ENCODE measurements around the gene RAB17.

RAB17 gene

DNA sequence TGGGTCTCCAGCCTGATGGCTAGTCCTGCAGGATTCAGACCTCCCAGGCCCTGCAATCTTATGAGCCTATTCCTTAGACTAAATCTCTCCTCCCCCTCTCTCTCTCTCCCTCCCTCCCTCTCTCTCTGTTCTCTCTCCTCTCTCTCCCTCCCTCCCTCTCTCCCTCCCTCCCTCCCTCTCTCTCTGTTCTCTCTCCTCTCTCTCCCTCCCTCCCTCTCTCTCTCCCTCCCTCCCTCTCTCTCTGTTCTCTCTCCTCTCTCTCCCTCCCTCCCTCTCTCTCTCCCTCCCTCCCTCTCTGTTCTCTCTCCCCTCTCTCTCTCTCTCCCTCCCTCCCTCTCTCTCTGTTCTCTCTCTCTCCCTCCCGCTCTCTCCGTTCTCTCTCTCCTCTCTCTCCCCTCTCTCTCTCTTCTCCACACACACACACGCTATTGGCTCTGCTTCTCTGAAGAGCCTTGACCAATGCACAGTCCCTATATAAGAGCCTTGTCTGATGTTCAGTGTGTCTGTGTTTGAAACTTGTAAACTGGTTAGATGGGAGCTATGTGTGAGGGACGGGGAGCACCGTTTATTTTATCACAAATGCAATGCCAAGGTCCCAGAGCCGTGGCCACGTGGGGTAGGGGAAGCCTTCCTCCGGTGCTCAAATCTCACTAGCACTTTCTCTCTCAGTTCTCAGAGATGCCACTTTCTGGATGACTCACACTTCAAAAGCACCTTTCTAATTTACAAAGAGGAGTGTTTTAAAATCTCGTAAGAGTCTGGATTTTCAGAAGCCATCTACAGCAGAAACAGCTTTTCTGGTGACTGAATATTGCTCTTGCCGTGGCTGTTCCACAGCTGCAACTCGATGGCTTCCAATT, 33.5 kb downstream of the RAB17 start:
- DNase-seq = no peak

DNA sequence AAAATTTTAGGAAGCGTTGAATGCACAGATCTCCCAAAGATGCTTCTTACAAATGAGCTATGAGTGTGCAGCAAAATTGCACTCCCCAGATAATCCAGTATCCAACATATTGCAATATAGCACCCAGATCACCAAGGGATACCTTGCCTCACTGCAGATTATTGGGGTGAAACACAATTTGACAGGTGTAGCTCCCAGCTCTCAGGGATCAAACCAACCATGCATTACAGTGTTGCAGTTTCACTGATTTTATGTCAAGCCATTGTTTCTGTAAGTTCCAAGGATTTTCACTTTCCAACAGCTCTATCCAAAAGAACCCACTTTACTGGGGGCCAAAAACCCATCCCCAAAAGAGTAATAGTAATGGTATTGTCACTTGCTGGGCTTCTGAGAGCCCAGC, 35.0 kb downstream of the RAB17 start:
- no peak for DNase-seq

DNA sequence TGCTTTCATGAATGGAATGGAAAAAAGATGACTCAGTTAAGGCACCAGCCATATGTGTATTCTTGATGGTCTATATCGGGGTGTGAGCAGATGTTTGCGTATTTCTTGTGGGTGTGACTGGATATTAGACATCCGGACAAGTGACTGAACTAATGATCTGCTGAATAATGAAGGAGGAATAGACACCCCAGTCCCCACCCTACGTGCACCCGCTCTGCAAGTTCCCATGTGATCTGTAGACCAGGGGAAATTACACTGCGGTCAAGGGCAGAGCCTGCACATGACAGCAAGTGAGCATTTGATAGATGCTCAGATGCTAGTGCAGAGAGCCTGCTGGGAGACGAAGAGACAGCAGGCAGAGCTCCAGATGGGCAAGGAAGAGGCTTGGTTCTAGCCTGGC, 36.6 kb downstream of the RAB17 start:
- DNase-seq = no peak

DNA sequence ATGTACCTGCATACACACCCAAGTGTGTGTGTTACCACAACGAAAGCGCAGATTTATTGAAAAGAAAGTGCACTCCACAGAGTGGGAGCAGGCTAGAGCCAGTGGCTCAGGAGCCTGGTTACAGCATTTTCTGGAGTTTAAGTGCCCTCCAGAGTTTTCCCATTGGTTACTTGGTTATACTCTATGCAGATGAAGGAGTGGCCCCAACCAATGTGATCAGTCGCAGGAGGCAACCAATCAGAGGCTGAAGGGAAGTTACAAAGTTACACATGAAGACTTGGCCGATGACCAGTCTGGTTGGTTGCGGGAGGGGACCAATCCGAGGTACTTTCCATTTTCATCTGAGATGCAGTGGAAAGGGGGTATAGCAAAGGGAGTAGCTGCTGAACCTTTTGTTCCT, 37.6 kb downstream of the RAB17 start:
- no peak for DNase-seq

DNA sequence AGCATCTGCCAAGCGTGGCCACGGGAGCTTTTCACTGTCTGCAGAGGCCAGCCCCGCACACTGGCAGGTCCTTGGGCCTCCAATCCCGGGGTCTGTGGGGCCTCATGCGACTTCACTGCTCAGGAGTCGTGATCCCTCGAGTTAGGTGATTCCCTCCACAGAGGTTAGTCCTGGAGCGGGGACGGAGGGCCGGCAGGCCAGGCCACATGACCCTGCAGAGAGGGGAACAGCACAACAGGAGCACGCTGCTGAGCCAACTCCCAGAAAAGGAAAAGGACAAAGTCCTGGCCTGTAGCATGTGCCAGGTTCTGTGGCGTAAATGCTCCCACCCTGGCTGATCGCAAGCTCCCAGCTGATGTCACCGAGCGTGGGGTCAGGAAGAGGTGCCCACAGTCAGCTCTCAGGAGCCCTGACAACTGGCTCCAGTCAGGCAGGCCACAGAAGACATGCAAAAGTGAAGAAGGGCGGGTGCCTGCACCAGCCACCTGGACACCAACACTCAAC, 39.4 kb downstream of the RAB17 start:
- DNase-seq = no peak

DNA sequence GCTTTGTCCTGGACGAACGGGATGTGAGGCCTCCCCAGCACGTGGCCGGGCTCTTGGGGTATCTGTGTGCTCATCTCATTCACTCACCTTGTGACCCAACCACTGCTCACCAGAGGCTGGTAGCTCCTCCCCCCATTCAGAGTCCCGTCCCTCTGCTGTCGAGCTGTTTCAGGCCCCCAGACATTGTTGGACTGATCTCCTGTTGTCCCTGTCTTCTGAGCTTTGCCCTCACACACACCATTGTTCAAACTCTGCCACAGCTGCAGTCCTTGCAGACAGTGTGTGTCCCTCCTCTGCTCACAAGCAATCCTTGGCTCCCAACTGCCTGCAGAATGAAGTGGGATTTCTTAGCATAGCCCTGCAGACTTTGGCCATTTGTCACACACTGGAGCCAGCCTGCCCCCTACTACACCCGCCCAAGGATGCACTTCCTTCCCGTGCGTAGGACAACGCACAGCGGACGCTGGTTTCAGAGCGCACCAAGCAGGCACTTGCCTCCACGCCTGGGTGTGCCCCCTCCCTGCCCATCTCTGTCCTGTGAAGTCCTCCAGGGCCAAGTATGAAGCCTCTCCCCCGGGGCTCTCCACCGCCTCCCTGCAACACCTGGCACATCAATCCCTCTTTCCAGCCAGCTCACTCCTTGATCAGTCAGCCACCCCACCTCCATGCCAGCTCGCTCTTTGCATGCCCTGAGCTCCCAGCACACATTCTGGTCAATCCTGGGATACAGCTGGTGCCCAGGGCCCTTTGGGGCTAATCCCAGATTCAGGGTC, 40.7 kb downstream of the RAB17 start:
- DNase-seq = no peak

DNA sequence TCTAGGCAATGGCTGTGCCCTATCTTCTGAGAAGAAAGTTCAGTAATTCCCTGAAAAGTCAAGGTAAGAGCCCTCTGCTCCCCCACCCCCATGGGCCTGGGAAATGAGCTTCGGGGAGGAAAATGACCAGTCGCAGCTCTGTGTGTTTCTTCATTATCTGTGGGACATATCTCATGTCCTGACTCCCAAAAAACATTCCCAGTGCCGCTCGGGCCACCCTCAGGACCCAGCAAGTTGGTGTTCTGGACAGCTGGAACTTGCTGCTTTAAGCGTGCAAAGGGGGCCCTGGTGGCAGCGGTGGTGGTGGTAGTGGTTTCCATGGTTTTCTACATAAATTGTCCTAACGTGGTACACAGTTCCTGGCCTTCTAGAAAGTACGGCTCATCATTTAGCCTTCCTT, 41.3 kb downstream of the RAB17 start:
- DNase-seq = no peak

DNA sequence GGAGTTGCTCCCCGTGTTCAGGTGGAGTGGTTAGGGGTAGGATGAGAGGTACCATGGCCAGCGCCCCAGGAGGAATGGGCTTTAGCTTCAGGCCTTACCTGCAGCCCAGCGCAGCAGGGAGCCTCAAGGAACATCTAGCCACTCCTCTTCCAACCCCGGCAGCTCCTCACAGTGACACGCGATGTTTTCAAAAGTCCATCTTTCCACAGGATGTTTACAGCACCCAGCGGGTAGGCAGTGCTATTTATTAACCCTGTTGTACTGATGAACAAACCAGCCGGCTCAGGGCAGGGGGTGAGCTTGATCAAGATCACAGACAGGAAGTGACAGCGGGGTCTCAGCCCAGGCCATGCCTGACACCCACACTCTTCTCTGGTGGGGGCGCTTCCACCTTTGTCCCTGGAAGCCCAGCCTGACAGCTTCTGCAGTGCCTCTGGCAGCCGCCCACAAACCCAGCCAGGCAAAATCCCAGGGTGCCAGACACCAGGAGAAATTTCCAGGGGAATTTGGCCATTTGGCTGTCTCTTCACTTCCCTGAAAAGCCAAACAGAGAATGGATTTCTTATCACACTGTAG, 42.6 kb downstream of the RAB17 start:
- DNase-seq = no peak

DNA sequence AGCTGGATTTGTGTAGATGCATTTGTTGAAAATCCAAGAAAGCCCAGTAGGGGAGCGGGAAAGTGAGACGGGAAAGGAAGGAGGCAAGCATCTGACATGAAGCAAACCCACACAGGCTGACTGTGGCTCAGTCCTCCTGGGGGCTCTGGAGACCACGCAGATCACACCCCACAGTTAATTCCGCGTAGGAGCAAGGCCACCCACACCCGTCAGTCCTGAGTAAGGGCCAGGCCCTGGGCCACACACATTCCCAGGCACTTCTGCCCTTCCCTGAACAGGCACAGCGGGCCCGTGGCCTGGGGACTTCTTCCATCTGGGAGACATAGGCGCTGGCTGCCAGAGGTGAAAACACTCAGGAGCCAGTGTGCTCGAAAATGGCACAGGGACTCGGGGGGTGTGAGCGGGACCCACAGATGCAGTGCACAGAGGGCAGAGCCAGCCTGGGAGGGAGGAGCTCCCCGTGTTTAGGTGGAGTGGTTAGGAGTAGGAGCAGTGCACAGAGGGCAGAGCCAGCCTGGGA, 43.6 kb downstream of the RAB17 start:
- DNase-seq = no peak

DNA sequence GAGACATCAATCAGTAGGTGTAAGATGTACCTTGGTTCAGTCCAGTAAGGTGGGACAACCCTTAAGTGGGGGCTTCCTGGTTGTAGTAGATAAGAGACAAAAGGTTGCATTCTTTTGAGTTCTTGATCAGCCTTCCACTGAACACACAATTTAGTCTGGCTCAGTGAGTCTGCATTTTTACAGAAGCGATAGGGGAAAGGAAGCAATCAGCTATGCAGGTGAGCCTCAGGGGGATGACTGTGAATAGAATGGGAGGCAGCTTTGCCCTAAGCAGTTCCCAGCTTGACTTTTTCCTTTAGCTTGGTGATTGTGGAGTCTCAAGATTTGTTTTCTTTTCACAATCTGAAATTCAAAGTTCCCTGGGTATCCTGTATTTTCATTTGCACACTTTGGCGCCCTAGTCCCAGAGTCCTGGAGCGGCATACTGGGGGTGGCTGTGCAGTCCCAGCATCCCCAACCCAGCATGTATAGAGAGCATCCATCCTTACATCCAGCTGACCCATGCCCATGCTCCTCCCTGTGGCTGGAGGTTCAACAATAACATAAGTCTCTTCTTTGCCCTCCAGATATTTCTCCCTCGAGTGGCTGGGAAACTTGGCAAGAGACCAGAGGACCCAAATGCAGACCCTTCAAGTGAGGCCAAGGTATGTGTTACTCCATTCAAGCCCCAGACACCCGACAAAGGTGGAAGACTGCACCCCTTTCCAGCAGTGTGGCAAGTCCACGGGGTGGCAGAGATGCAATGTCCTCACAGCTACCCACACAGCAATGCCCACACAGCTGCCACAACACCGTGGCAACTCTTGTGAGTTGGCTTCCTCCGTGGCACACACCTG, 44.3 kb downstream of the RAB17 start:
- DNase-seq = no peak

DNA sequence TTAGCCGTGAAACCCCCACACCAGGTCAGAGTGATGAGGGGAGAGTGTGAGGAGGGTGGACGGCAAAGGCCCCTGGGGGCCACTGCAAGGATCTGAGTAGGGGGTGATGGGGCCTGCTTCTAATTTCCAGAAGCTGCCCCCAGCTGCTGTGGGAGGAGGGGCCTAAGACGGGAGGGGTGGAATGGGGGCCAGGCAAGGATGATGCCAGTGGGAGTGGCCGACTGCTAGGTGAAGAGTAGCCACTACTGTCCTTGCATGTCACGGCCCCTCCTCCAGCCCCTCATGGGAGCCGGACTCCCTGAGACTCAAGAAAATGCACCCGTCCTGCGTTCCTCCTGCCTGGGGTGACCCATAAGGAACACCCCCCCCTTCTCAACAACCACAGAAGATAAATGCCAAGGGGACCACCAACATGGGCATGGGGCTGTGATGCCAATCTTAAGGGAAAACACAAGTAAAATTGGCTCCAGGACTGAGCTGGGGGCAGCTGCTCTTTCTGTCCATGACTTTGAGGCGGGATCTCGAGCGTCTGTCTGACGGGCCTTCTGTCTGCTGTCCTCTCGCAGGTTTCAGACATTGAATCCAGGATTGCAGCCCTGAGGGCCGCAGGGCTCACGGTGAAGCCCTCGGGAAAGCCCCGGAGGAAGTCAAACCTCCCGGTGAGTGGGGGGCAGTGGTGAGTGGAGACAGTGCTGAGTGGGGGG, 48.4 kb downstream of the RAB17 start:
- no peak for DNase-seq

DNA sequence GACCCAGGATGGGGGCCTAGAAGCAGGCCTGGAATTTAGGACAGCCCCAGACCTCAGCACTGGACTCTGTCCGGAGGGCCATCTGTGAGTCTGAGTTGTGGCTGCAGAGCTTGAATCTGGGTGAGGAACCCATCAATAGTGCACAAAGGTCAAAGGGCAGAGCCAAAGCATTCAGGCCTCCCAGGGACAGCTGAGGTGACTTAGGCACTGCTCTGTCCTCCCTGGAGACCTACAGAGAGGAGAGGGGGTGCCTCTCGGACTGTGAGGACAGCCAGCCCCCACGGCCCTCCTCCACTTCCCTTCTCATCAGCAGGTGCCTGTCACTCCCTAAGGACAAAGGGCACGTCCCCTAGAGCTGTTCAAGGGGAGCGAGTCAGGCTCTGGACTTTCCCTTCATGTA, 49.3 kb downstream of the RAB17 start:
- DNase-seq = no peak

DNA sequence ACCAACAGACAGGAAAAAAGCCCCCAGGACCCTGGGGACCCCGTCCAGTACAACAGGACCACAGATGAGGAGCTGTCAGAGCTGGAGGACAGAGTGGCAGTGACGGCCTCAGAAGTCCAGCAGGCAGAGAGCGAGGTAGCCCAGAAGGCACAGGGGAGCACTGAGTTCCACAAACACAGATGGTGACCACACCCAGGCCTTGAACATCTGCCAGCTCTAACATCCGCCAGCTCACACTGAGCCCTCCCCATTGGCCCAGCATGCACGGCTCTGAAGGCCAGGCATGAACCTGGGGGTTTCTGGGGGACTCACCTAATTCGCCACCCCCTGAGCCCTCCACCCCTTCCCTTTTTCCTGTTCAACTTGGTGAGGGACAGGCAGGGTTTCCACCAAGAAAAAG, 49.7 kb downstream of the RAB17 start:
- no peak for DNase-seq

DNA sequence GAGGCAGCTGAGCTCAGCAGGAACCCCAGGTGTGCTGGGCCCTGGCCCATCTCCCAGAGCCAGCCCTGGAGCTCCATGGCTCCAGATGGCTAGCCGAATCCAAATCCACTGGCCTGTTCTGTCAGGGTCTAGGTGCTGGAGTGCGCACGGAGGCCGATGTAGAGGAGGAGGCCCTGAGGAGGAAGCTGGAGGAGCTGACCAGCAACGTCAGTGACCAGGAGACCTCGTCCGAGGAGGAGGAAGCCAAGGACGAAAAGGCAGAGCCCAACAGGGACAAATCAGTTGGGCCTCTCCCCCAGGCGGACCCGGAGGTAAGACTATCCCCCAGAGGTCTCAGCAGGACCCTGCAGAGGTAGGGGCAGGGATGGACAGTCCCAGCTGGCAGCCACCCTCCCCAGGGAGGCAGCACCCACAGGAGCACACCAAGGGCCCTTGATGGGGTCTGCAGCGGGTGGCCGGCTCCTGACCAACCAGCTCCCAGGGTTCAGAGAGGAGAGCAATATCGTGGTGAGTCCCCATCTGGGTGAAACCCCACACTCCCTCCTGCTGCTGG, 50.2 kb downstream of the RAB17 start:
- DNase-seq = no peak

DNA sequence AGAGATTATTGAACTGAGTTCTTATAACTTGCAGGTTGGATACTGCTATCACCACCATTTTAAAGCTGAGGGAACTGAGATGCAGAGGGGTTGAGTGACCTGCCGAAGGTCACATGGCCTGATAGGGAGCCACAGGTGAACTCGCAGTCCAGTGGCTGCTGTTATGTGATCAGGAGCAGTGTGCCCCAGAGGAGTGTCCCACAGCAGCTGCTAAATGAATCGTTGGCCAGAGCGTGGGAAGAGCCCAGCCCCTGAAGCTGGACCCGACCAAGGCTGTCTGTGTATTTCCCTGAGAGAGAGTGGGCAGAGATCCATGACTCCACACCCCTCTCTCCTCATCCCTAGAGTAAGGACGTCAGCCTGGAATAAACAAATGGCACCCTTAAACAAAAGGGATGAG, 50.9 kb downstream of the RAB17 start:
- no peak for DNase-seq

DNA sequence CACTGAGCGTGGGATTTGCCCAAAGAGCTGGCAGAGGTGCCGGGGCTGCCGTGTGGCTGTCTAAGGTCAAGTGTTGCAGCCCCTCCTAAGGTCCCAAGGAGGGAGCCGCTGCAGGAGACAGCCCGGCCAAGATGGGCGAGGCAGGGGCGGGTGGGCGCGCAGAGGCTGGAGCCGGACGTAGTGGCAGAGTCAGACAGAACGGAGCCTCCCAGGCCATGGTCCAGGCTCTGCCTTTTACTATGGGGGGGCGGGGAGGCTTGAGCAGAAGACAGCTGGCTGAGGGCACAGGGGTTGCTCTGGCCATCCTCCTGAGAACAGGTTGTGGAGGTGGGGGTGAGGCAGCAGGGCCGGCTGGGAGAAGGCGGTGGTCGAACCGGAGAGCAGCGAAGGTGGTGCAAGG, 51.6 kb downstream of the RAB17 start:
- DNase-seq = no peak

DNA sequence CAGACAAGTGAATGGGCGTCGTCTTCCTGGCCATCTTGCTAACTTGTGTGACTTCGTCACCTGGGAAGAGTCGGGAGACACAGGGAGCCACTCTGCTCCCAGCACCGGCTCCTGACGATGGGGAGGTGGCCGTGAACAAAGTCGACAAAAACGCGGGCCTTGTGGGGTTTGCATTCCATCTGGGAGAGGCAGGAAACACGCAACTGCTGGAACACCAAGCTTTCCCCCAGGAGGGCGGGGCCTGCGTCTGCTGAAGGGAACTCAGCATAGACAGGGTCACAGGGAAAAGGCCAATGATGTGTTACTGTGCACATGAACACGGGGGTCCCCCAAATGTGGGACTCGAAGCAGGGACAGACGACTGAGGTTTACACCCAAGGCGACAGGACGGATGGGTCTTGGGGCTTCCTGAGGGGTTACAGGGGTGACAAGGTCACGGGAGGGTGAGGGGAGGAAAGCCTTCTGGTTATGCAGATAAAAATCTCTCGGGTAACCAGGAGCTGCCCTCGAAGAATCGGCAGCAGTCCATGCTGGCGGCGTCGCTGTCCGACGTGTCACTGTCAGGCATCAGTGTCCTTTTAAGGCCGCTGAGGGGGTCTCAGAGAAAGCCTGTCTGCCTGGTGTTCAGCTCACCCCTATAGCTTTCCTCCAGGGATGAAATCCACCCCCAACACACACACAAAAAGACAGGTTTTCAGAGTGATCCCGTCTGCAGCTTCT, 52.4 kb downstream of the RAB17 start:
- no peak for DNase-seq

DNA sequence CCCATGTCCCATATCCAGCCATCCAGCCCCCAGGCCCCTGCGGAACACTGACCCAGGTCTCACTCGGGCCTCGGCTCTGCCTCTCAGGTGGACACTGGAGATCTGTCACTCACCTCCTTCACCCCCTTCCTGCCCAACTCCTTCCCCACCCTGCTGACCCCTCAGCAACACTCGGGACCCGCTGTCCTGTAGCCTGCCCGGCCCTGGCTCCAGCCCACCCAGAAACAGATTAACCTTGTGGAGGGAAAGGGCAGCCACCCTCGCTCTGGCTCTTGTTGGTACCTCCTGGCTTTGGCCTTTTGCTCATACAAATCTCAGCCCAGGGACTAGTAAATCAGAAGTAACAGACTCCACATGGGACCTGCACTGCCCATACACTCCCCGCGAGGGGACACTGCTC, 53.9 kb downstream of the RAB17 start:
- no peak for DNase-seq

DNA sequence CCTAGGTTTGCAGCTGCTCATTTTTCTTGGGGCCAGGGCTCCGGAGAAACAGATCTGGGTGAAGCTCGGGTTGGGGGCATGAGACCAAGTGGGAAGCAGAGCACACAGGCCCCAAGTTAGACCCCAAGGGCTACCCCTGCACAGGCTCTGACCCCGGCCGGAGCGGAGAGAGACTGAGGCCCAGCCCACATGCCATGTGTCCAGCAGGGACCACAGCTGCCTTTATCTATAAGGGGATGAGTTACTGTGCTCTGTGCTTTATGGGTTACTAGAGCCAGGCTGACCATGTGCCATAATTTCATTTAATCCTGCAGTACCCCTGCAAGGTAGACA, 54.5 kb downstream of the RAB17 start:
- no peak for DNase-seq

DNA sequence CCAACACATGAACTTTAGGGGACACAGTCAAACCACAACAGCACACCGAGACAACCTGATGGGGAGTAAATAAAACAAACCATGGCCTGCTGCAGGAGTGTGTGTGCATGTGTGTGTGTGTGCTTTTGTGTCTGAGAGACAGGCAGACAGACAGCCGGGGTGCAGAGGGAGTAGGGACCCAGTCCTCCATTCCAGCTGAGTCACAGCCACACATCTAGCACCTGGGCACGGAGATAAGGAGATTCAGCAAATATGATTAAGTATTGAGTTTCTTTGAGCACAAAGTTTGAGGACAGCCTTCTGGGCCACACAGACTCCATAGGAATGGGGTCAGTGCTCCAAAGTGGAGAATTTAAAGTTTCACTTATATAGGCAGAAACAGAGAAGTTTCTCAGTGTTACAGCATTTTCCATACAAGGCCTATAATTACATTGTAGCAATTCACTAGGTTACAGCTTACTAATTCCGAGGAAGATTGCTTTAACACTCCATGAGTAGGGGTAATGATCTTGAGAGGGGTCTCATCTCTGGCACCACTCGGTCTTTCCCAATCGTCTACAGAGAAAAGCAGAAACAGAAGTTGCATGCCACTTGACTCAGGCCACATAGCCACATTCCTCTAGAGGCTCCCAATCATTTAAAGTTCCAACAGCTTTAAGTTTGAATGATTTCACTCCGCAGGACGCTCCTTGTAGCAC, 55.0 kb downstream of the RAB17 start:
- DNase-seq = no peak

DNA sequence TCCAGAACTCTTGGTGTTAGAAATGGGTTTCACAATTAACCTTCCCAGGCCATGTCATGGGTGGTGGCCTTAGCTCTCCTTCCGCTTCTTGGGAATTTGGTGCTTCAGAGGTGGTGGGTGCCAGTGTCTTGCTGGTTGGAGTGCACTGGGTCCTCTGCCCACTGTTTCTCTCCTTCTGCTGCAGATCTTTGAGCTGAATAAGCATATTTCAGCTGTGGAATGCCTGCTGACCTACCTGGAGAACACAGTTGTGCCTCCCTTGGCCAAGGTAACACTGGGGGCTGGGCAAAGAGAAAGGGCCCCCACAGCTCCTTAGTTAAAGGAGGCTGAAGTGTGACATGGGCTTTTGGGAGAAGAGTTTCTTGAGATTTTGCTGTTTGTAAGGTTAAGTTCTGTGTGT, 56.2 kb downstream of the RAB17 start:
- no peak for DNase-seq

Data from DMS79 (cell line).